GM23338 (cell line): ENCODE data around the gene JARID2.

Experiments
- CTCF ChIP-seq, 2 experiments: fragments of 200-600 bp in 1 of 2; sonication (generic) in 1 of 2; conservative IDR thresholded peaks; 2 replicates each; pipeline versions ENCODE4 v1.5.1 to v1.6.1; 2016 to 2017; ENCODE audit warnings: antibody characterized with exemption in 2 of 2, low read depth in 2 of 2, mild to moderate bottlenecking in 2 of 2, moderate library complexity in 1 of 2
- EZH2 ChIP-seq: fragments of 200-600 bp; sonication (generic); IDR thresholded peaks from one replicate; pipeline ENCODE4 v1.8.0; 2017; ENCODE audit warnings: antibody characterized with exemption, mild to moderate bottlenecking, low read depth; ENCODE audit not compliant: unreplicated experiment
- ZNF331 ChIP-seq: fragments of 250-450 bp; sonication (Bioruptor Pico); IDR thresholded peaks from 2 replicates; pipeline ENCODE4 v1.5.0; 2020; ENCODE audit warnings: low read depth, mild to moderate bottlenecking, moderate library complexity

DNA sequence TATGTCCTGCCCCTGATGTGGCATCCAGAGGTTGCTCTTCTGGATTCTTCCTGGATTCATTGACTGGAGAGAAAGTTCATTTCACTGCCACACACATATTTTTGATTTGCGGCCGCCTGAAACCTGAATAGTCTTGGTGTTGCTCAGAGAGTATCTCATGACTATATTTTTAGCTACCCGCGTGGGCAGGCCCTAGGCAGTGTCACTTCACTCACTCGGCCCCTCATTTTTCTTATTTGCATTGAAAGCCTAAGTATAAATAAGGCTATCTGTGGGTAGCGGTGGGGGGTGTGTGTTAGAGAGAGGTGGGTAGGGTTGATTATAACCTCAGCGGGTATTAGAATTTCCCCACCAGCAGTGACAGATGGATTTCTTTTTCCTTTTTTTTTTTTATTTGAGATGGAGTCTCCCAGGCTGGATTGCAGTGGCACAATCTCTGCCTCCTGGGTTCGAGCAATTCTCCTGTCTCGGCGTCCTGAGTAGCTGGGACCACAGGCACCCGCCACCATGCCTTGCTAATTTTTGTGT, 113.5 kb downstream of the JARID2 start:
- no peak for TF ChIP-seq EZH2
- no peak for TF ChIP-seq CTCF (conservative IDR thresholded peaks at IDR 0.05; ENCODE audit: low read depth in 2 of 2)
- TF ChIP-seq ZNF331 (CRISPR knock-in tag): no peak
